Measurements from ENCODE around the gene CTIF.

The CTIF gene

DNA sequence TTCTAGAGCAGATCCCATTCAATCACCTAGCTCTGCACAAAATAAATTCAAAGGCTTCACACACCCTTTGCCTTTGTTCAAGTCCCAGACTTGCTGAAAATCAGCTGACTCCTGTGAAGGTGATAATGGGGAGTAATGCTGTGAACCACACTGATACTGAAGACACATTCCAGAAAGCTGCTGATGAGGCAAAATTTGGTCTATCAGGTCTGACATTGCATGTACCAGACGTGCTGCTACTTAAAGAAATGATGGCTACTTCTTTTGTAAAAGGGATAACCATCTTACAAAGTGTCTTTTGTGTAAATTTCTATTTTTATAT, 7.8 kb upstream of the CTIF start:
- Histone ChIP-seq H3K36me3 (replicated peaks; ENCODE audit: insufficient read depth, low read length) (no peaks in the 10 kb centered on the region), H4K20me1 (ENCODE audit: insufficient read depth, low read length) (no peaks in the 10 kb centered on the region), H3K4me1 (ENCODE audit: low read length) (no peaks in the 10 kb centered on the region), H3K79me2 (ENCODE audit: low read length) (no peaks in the 10 kb centered on the region), H3K9me3 (replicated peaks; ENCODE audit: insufficient read depth, low read length) (no peaks in the 10 kb centered on the region), H3K9ac (ENCODE audit: low read length) (no peak overlapping the region), H2AFZ (ENCODE audit: low read length) (no peak overlapping the region), H3K4me2 (ENCODE audit: low read depth, low read length) (no peak overlapping the region), H3K27ac (ENCODE audit: low read length) (no peak overlapping the region), H3K4me3 (ENCODE audit: low read length) (no peak overlapping the region), H3K9me2 (replicated peaks; ENCODE audit: insufficient read depth, low read length) (no peaks in the 10 kb centered on the region), H3F3A (ENCODE audit: insufficient read depth, low read length) (no peaks in the 10 kb centered on the region), H3K27me3 (replicated peaks; ENCODE audit: insufficient read depth, low read length) (no peaks in the 10 kb centered on the region)
- TF ChIP-seq, protein P1, sequence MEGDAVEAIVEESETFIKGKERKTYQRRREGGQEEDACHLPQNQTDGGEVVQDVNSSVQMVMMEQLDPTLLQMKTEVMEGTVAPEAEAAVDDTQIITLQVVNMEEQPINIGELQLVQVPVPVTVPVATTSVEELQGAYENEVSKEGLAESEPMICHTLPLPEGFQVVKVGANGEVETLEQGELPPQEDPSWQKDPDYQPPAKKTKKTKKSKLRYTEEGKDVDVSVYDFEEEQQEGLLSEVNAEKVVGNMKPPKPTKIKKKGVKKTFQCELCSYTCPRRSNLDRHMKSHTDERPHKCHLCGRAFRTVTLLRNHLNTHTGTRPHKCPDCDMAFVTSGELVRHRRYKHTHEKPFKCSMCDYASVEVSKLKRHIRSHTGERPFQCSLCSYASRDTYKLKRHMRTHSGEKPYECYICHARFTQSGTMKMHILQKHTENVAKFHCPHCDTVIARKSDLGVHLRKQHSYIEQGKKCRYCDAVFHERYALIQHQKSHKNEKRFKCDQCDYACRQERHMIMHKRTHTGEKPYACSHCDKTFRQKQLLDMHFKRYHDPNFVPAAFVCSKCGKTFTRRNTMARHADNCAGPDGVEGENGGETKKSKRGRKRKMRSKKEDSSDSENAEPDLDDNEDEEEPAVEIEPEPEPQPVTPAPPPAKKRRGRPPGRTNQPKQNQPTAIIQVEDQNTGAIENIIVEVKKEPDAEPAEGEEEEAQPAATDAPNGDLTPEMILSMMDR (IDR thresholded peaks at IDR 0.05; ENCODE audit: low read length): no peak
- TF ChIP-seq EZH2phosphoT487 (IDR thresholded peaks at IDR 0.05; ENCODE audit: low read length) (no peak), EZH2 (optimal IDR thresholded peaks at IDR 0.05; ENCODE audit: low read depth, low read length) (no peak)
- DNase-seq: no peak

DNA sequence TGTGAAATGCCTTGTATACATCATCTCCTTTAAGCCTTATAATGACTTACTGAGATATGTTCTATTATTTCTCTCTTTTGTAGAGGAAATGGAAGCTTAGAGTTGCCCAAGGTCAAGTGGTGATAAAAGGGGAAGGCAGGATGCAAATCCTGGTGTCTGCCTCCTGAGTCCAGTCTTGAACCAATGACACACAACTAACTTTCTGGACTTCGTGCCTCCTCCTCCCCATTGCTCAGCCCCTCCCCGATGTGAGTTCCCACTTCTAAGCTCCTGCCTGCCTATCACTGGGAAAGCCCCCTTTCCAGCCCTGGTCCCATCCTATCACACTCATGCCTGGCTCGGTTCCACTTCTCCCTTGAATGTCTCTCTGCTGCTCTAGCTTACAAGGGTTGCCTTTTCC, 6.9 kb upstream of the CTIF start:
- no peaks in the 10 kb centered on the region for H3K9me2 ChIP-seq (replicated peaks; ENCODE audit: insufficient read depth, low read length)
- no peak overlapping the region for H3K4me3 ChIP-seq (ENCODE audit: low read length)

DNA sequence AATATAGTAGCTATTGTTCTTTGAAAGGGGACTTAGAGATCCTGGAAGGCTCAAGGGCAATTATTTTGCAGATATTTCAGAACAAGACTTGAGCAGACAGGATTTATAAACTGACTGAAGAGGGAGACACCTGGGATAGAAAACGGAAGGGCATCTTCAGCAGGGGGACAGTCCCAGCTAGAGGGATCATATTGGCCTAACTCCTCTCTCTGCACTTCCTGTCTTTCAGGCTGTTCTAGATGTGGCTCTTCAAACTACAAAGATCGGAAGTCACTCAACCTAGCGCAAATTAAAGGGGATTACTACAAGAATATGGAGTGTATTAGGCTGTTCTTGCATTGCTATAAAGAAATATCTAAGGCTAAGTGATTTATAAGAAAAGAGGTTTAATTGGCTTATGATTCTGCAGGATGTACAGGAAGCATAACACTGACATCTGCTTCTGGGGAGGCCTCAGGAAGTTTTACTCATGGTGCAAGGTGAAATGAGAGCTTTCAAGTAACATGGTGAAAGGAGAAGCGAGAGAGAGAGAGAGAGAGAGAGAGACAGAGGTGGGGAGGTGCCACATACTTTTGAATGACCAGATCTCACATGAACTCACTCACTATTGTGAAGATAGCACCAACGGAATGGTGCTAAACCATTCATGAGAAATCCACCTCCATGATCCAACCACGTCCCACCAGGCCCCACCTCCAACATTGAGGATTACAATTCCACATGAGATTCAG, 5.3 kb upstream of the CTIF start:
- H2AFZ ChIP-seq (ENCODE audit: low read length): no peak overlapping the region
- H3F3A ChIP-seq (ENCODE audit: insufficient read depth, low read length): no peaks in the 10 kb centered on the region
- H3K27ac ChIP-seq (ENCODE audit: low read length): no peak overlapping the region

More for the DNA sequence above, 6.9 kb upstream of the CTIF start:
- no peak overlapping the region for H3K9ac ChIP-seq (ENCODE audit: low read length)
- no peaks in the 10 kb centered on the region for H3K79me2 ChIP-seq (ENCODE audit: low read length)
- H3K4me2 ChIP-seq (ENCODE audit: low read depth, low read length): no peak overlapping the region
- H3K4me1 ChIP-seq (ENCODE audit: low read length): no peaks in the 10 kb centered on the region
- no peaks in the 10 kb centered on the region for H3K9me3 ChIP-seq (replicated peaks; ENCODE audit: insufficient read depth, low read length)
- H3F3A ChIP-seq (ENCODE audit: insufficient read depth, low read length): no peaks in the 10 kb centered on the region
- no peak overlapping the region for H2AFZ ChIP-seq (ENCODE audit: low read length)
- H4K20me1 ChIP-seq (ENCODE audit: insufficient read depth, low read length): no peaks in the 10 kb centered on the region
- no peaks in the 10 kb centered on the region for H3K36me3 ChIP-seq (replicated peaks; ENCODE audit: insufficient read depth, low read length)
- DNase-seq: no peak
- H3K27ac ChIP-seq (ENCODE audit: low read length): no peak overlapping the region
- no peak for TF ChIP-seq EZH2phosphoT487 (IDR thresholded peaks at IDR 0.05; ENCODE audit: low read length)
- no peak for TF ChIP-seq EZH2 (optimal IDR thresholded peaks at IDR 0.05; ENCODE audit: low read depth, low read length)
- TF ChIP-seq, protein P1 (IDR thresholded peaks at IDR 0.05; ENCODE audit: low read length): no peak
- no peaks in the 10 kb centered on the region for H3K27me3 ChIP-seq (replicated peaks; ENCODE audit: insufficient read depth, low read length)

More for the DNA sequence above, 5.3 kb upstream of the CTIF start:
- H3K36me3 ChIP-seq (replicated peaks; ENCODE audit: insufficient read depth, low read length): no peaks in the 10 kb centered on the region
- no peak overlapping the region for H3K4me2 ChIP-seq (ENCODE audit: low read depth, low read length)
- DNase-seq: no peak
- no peaks in the 10 kb centered on the region for H3K9me3 ChIP-seq (replicated peaks; ENCODE audit: insufficient read depth, low read length)
- no peaks in the 10 kb centered on the region for H4K20me1 ChIP-seq (ENCODE audit: insufficient read depth, low read length)
- H3K27me3 ChIP-seq (replicated peaks; ENCODE audit: insufficient read depth, low read length): no peaks in the 10 kb centered on the region
- no peak overlapping the region for H3K4me3 ChIP-seq (ENCODE audit: low read length)
- H3K9ac ChIP-seq (ENCODE audit: low read length): no peak overlapping the region
- H3K4me1 ChIP-seq (ENCODE audit: low read length): no peaks in the 10 kb centered on the region
- TF ChIP-seq EZH2 (optimal IDR thresholded peaks at IDR 0.05; ENCODE audit: low read depth, low read length) (no peak), EZH2phosphoT487 (IDR thresholded peaks at IDR 0.05; ENCODE audit: low read length) (no peak)
- TF ChIP-seq, protein P1 (IDR thresholded peaks at IDR 0.05; ENCODE audit: low read length): no peak
- no peaks in the 10 kb centered on the region for H3K79me2 ChIP-seq (ENCODE audit: low read length)
- no peaks in the 10 kb centered on the region for H3K9me2 ChIP-seq (replicated peaks; ENCODE audit: insufficient read depth, low read length)

All from MM.1S (cell line).